Measurements from ENCODE around the gene CTSZ. TPM values are rescaled to one million over a fixed set of nuclear protein-coding genes. Genes with fewer than 3 reads are reported as not detected.

Gene CTSZ
- 90.0 TPM for total RNA-seq

DNA sequence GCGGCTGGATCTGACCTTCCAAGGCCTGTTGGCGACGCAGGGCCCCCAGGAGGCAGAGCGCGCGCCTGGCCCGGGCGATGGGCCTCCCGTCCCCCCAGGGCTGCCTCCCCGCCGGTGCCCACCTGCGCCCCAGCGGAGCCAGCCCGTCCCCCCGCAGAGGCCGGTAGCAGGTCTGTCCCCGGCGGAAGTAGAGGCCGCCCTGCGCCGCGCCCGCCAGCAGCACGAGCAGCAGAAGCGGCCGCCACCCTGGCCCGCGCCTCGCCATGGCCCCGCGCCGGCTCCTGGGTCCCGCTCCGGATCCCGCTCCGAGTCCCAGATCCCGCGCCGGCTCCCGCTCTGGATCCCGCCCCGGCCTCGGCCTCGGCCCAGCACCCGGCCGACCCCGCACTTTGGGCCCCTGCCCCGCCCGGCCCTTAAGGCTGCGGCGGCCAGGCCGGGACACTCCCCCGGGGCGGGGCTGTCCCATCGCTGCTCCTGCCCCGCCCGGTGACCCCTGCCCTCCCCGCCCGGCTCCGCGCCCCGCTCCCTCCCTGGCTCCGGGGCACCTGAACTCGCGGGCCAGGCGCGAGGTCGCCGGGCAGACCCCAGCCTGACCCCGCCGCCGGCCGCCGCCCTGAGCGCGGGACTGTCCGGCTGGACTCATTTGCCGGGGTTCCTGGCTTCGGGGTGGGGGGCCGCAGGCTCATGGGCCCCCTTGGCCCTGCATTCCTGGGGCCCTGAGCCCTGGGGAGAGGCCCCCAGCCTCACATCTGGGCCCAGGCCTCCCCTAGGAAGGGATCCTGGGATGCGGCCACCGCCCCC lies at the start of gene CTSZ:
Gene CTSZ (minus strand): TSS at position 391 of the 801 bp plus-strand sequence. CDS start 126 bp downstream, at position 265.

DNA sequence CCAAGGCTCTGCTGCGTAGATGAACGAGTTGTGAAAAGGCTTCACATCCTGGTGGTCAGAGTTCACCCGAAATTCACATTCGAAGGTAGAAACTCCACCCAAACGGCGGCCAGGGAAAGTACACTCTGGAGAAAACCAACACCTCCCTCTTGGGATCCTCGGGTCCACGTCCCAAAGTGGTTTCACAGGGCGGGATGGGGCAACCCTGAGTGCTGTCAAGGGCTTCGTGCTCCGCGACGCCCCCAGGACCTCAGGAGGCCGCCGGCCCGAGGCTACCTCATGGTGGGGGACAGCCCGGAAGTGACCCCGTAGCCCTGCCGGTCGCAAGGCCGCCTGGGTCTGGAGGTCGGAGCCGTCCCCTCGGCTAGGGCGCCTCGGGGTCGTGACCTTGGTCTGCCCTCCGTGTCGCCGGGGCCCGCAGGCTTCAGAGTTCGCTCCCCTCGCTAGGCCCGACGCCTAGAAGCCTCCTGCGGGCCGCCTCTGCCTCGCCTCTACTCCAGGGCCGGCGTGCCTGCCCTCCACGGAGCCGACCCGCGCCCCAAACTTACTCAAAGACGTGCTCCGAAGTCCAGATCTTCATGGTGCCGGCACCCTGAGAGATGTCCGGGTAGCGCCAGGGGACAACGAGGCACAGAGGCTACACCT lies 35.2 kb upstream of the CTSZ start, which contains the start of gene PRELID3B:
Gene PRELID3B (minus strand): TSS at position 636 of the 645 bp plus-strand sequence. CDS start 56 bp downstream, at position 580.

DNA sequence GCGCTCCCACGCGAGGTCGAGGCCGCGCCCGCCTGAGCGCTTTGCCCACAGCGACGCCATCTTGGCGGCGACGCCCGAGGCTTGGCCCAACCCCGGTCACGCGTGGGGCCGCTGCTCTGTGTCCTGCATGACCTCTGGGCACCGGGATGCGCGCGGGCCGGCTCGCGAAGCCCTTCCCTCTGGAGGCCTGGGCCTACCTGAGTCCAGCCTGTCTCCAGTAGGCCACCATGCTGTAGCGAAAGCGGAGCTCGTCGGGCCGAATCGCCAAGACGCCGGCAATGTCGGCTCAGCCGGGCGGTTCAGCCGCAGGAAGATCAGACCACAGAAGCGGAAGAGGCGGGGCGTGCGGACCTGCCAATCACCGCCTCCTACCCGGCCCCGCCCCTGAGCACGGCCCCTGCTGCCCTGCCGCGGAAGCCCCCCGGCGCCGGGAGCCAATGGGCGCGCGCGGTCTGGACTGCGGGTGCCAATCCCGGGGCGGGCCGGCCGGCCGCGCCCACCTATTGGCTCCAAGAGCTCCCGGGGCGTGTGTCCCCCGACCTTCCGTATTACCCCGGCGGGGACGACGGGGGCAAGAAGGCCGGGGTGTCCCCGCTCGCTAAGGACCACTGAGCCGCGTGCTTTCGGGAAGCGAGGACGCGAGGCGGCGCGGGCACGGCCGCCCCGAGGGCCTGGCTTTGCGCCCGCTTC lies 25.1 kb upstream of the CTSZ start, which contains the start of gene ATP5F1E:
Gene ATP5F1E (minus strand): TSS at position 313 of the 690 bp plus-strand sequence. CDS start 84 bp downstream, at position 229.

DNA sequence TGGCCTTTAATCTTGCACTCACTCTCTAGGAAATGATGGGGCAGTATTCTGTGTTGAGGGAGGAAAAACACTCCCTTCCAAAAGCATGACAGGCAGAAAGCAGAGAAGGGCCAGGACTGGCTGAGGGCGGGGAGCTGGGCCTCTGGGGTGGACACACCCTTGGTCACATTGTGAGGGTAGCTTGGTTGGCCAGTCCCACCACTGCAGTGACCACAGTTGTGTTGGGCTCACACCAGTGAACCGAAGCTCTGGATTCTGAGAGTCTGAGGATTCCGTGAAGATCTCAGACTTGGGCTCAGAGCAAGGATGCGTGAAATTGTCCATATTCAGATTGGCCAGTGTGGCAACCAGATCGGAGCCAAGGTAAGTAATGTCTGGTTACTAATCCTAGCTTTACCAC lies 12.2 kb upstream of the CTSZ start, which contains the start of gene TUBB1:
Gene TUBB1 (plus strand): TSS at position 213 of the 400 bp plus-strand sequence. CDS start 94 bp downstream, at position 307.

DNA sequence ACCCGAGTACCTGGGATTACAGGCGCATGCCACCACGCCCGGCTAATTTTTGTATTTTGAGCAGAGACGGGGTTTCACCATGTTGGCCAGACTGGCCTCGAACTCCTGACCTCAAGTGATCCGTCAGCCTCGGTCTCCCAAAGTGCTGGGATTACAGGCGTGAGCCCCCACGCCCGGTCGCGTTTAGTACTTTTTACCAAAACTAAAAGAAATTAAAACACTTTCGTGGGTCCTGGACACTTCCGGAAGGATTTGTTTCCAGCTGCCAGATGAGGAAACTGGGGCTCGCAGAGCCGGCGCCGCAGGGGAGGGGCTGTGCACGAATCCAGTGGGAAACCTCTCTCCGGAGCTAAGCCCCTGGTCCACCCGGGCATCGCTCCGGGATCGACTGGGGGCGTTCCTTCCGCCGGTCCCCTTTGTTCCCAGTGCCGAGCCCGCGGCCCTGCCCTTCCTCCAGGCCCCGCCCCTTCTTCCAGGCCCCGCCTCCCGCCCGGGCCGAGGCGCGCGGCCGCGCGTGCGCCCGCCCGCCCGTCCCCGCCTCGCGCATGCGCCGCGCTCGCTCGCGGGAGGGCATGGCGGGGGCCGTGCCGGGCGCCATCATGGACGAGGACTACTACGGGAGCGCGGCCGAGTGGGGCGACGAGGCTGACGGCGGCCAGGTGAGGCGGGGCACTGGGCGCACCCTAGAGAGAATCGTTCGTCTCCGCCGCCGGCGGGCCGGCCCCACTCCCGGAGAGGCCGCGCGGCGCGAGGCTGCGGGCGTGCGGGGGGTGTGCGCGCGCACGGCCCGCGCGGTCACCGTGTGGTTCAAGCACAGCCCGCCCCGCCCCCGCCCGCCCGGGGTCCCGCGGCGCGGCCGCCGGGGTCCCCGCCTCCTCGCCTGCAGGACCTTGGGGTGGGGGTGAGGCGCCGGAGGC lies 26.1 kb downstream of the CTSZ start, which contains the start of gene NELFCD:
Gene NELFCD (plus strand): TSS at position 546 of the 917 bp plus-strand sequence. CDS start 54 bp downstream, at position 600.

Other genes starting within 250 kb of the CTSZ start
- 2.6 TPM for gene GNAS-AS1, start 156.4 kb downstream of the CTSZ start, total RNA-seq
- 1,201 TPM for gene GNAS, start 154.5 kb downstream of the CTSZ start, total RNA-seq
- 79.3 TPM for gene NELFCD, start 26.0 kb downstream of the CTSZ start, total RNA-seq
- 5.8 TPM for gene TUBB1, start 12.2 kb upstream of the CTSZ start, total RNA-seq
- gene ATP5F1E, start 25.1 kb upstream of the CTSZ start, total RNA-seq, result 27.4 TPM
- 53.0 TPM for gene PRELID3B, start 35.5 kb upstream of the CTSZ start, total RNA-seq
- 0.35 TPM for gene ZNF831, start 156.6 kb upstream of the CTSZ start, total RNA-seq

Data from metanephros (tissue), 1 donor.